Body of pancreas (tissue), 4 donors: ENCODE measurements around the gene ZNF688.
A peak's percentile ranks its signal among the peaks of the same experiment; 100 is the strongest.

Experiments used
- POLR2A ChIP-seq, 3 donors: fragments of 450-650 bp; IDR thresholded peaks; one replicate each; pipeline ENCODE4 v1.6.1; 2016; ENCODE audit warnings: antibody characterized with exemption in 3 of 3, mild to moderate bottlenecking in 2 of 3
- TF ChIP-seq, protein P1 (sequence below), 7 experiments: fragments of 450-650 bp in 4 of 7; fragments of 200-600 bp in 3 of 7; sonication (generic) in 3 of 7; IDR thresholded peaks; one replicate each; pipeline ENCODE4 v1.5.1; 2016 to 2019; ENCODE audit warnings: antibody characterized with exemption in 7 of 7

GRCh38 chr16:30535106-30535776 lies 36.3 kb downstream of the ZNF688 start:
- TF ChIP-seq, protein P1, sequence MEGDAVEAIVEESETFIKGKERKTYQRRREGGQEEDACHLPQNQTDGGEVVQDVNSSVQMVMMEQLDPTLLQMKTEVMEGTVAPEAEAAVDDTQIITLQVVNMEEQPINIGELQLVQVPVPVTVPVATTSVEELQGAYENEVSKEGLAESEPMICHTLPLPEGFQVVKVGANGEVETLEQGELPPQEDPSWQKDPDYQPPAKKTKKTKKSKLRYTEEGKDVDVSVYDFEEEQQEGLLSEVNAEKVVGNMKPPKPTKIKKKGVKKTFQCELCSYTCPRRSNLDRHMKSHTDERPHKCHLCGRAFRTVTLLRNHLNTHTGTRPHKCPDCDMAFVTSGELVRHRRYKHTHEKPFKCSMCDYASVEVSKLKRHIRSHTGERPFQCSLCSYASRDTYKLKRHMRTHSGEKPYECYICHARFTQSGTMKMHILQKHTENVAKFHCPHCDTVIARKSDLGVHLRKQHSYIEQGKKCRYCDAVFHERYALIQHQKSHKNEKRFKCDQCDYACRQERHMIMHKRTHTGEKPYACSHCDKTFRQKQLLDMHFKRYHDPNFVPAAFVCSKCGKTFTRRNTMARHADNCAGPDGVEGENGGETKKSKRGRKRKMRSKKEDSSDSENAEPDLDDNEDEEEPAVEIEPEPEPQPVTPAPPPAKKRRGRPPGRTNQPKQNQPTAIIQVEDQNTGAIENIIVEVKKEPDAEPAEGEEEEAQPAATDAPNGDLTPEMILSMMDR (IDR thresholded peaks at IDR 0.05) = no peak
- TF ChIP-seq POLR2A (IDR thresholded peaks at IDR 0.05) = peak in 1 of 3 donors; percentile 87
